ENCODE results near the gene SUMO2. TPM values are rescaled to one million over a fixed set of nuclear protein-coding genes. Genes with fewer than 3 reads are reported as not detected.
A peak's percentile ranks its signal among the peaks of the same experiment; 100 is the strongest.

The SUMO2 gene
- total and polyA plus RNA-seq, 2 of the 13 experiments (the other 11 are each of a cell fraction or from before 2014, with no cell fraction given): 337 to 553 TPM

DNA sequence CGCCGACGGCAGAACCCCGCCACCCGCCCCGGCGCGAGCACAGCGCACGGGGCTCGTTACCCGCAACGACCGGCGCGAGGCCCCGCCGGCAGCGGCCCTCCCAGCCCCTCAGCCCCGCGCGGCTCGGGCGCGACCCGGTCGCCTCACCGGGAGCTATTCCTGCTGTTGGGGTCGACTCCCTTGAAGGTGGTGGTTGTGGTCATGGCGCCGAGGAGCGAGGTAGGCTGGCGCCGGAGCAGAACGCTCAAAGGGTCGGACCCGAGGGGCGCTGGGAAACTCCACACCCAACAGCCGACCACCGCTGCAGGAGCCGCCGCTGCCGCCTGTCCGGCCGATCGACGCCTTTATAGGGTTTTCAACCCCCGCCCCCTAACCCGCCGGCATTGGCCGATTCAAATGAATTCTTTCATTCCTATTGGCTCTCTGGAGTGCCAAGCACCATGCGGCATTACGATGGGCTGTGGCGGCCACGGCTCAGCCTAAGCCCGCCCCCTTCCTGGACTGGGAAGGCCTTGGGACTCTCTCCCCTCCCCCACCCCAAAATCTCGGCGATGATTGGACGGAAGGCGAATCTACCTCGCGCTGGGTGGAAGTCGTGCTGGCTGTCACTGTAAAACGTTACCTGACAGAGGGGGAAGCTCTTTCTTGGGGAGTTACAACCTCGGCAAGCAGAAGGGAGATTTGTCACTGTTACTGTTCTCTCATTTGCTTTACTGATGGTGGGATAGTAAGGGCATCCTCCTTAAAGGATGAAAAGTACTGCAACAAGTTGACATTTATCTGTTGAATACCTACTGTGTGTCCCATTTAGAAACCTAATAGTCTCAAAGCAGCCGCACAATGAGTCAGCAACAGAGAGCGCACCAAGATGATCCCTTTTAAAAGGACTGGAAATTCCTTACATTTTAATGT is 28.3 kb downstream of the SUMO2 start, which contains the start of gene JPT1 (continued):
- TF ChIP-seq, protein P1, sequence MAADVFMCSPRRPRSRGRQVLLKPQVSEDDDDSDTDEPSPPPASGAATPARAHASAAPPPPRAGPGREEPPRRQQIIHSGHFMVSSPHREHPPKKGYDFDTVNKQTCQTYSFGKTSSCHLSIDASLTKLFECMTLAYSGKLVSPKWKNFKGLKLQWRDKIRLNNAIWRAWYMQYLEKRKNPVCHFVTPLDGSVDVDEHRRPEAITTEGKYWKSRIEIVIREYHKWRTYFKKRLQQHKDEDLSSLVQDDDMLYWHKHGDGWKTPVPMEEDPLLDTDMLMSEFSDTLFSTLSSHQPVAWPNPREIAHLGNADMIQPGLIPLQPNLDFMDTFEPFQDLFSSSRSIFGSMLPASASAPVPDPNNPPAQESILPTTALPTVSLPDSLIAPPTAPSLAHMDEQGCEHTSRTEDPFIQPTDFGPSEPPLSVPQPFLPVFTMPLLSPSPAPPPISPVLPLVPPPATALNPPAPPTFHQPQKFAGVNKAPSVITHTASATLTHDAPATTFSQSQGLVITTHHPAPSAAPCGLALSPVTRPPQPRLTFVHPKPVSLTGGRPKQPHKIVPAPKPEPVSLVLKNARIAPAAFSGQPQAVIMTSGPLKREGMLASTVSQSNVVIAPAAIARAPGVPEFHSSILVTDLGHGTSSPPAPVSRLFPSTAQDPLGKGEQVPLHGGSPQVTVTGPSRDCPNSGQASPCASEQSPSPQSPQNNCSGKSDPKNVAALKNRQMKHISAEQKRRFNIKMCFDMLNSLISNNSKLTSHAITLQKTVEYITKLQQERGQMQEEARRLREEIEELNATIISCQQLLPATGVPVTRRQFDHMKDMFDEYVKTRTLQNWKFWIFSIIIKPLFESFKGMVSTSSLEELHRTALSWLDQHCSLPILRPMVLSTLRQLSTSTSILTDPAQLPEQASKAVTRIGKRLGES (CRISPR knock-in tag; IDR thresholded peaks at IDR 0.05; ENCODE audit: borderline replicate concordance): no peak
- TF ChIP-seq ATF1 (CRISPR knock-in tag; IDR thresholded peaks at IDR 0.05): peak; percentile 63
- TF ChIP-seq POGZ (CRISPR knock-in tag; IDR thresholded peaks at IDR 0.05): peak; percentile 96
- TF ChIP-seq ZNF878 (CRISPR knock-in tag; IDR thresholded peaks at IDR 0.05): peak; percentile 78; the same call in 1 of the 2 replicates
- TF ChIP-seq, protein P2, sequence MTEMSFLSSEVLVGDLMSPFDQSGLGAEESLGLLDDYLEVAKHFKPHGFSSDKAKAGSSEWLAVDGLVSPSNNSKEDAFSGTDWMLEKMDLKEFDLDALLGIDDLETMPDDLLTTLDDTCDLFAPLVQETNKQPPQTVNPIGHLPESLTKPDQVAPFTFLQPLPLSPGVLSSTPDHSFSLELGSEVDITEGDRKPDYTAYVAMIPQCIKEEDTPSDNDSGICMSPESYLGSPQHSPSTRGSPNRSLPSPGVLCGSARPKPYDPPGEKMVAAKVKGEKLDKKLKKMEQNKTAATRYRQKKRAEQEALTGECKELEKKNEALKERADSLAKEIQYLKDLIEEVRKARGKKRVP (CRISPR knock-in tag; IDR thresholded peaks at IDR 0.05): peak in 1 of 2 experiments; percentile 60; a peak in 1 of 4 replicates
- no peak for TF ChIP-seq EZH2 (conservative IDR thresholded peaks at IDR 0.05; ENCODE audit: low read depth, low read length)
- TF ChIP-seq THRA (CRISPR knock-in tag; IDR thresholded peaks at IDR 0.05; ENCODE audit: borderline replicate concordance): peak; percentile 35; the same call in 1 of the 2 replicates
- peak; percentile 98 for TF ChIP-seq NFYB (CRISPR knock-in tag; IDR thresholded peaks at IDR 0.05)
- TF ChIP-seq JUND (CRISPR knock-in tag; IDR thresholded peaks at IDR 0.05): no peak
- peak; percentile 91 for TF ChIP-seq ZNF546 (CRISPR knock-in tag; conservative IDR thresholded peaks at IDR 0.05)
- no peak for TF ChIP-seq MAFF (IDR thresholded peaks at IDR 0.05; ENCODE audit: low read depth, low read length)
- no peak for TF ChIP-seq MIER2 (CRISPR knock-in tag; IDR thresholded peaks at IDR 0.05)
- TF ChIP-seq EP300 (IDR thresholded peaks at IDR 0.05; ENCODE audit: low read depth in 2 of 2, low read length in 2 of 2): peak in 1 of 2 experiments; percentile 34; a peak in 2 of 4 replicates
- no peak for TF ChIP-seq EP300 (CRISPR knock-in tag; IDR thresholded peaks at IDR 0.05; ENCODE audit: borderline replicate concordance)
- TF ChIP-seq ZBTB37 (CRISPR knock-in tag; IDR thresholded peaks at IDR 0.05): no peak
- no peak for TF ChIP-seq ZNF614 (CRISPR knock-in tag; IDR thresholded peaks at IDR 0.05; ENCODE audit: borderline replicate concordance)
- TF ChIP-seq E2F2 (CRISPR knock-in tag; IDR thresholded peaks at IDR 0.05; ENCODE audit: borderline replicate concordance): no peak
- no peak for TF ChIP-seq KAT2B (IDR thresholded peaks at IDR 0.05; ENCODE audit: borderline replicate concordance, low read depth, low read length)
- TF ChIP-seq SOX6 (IDR thresholded peaks at IDR 0.05): no peak
- TF ChIP-seq SOX6 (CRISPR knock-in tag; IDR thresholded peaks at IDR 0.05): peak; percentile 73
- 0 out of 2 replicates have a peak, but pooled peaks have one; percentile 38 for TF ChIP-seq ARNTL (CRISPR knock-in tag; IDR thresholded peaks at IDR 0.05)

Measured in HepG2 (cell line).